GM19238 (cell line): ENCODE data around the gene MUC6.

ENCODE experiments used
- DNase-seq: peaks from one replicate; pipeline ENCODE4 v3.0.0; 2011; ENCODE audit warnings: low spot score; ENCODE audit not compliant: insufficient read length

The MUC6 gene

DNA sequence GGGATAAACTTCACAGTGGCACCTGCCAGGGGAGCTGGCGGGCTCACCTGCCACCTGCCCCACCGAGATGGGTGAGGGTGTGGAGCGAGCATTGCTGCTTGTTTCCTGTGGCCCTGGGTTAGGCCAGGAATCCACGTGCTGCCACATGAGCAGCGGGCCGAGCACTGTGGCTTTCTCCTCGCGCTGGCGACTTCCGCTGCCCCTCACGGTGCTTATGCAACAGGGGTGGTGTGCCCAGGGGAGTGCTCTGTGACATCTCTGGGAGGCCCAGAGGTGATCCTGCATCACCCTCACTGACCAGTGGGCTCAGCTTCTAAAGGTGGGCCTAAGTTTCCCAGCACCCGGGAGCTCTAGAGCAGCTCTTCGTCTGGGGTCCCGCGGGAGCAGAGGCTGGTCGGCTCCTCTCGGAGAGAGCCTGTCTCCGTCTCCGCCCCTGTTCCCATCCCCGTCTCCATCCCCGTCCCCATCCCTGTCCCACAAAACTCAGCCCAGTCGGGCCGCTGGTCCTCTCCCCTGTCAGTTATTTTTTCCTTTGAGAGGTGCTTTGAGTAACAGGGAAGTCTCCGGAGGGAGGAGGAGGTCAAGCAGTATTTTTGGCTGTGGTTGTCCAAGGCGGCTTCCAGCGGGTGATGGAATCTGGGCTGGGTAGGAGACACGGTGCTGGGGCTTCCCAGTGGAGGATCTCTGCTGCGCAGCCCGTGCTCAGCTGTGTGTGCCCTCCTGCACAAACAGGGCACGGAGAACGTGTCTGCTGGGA, 68.3 kb downstream of the MUC6 start:
- DNase-seq: no peak

DNA sequence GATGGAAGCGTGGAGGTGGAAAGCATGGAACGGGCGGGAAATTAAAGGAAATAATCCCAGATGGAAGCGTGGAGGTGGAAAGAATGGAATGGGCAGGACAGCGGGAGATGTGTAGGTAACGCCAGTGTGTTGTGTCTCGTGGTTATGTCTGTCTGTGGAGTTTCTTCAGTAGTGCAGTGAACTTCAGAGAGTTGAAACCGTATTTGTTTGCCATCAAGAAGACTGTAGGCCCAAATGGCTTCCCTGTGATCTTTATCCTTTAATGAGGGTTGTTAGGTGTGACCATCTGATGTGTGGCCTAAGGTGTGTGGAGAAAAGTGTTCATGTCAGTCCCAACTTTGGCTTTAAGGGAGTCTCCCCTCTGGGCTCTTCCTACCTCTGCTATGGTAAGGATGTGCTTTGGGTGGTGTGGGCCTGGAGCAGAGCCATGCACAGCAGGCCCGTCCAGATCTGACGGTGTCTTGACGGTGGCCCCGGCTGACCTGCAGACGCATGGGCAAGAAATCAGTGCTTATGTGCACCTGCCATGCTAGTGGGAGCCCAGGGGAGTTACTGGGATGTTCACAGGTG, 71.2 kb downstream of the MUC6 start:
- no peak for DNase-seq

GRCh38 chr11:963852-964251, 72.7 kb downstream of the MUC6 start:
- DNase-seq: no peak
